CD4-positive, alpha-beta T cell treated with Interleukin-6 at 100 ng/mL for 8 hours (primary cell): ENCODE data around the gene FIZ1.
"Not testable (repeated sequence)": the region's sequence is repeated elsewhere in the genome, so short reads cannot be mapped to it uniquely, and the experiment has no call there.

Experiments used
- DNase-seq: peaks from one replicate; pipeline ENCODE4 v3.0.0-alpha.2; 2020; ENCODE audit warnings: mixed read lengths, low spot score

The FIZ1 gene

GRCh38 chr19:55573929-55574328 lies 25.4 kb downstream of the FIZ1 start:
- DNase-seq: not testable (repeated sequence)

- DNase-seq: not testable (repeated sequence)
These were observed 29.8 kb downstream of the FIZ1 start for GRCh38 chr19:55569477-55569876.

- DNase-seq: no peak
These were observed 31.5 kb downstream of the FIZ1 start for GRCh38 chr19:55567708-55568328.

- DNase-seq: no peak
These were observed 32.5 kb downstream of the FIZ1 start for GRCh38 chr19:55566823-55567222.

GRCh38 chr19:55563261-55563690 lies 36.0 kb downstream of the FIZ1 start:
- no peak for DNase-seq

GRCh38 chr19:55559684-55560083 lies 39.6 kb downstream of the FIZ1 start:
- no peak for DNase-seq

GRCh38 chr19:55554741-55555152 lies 44.6 kb downstream of the FIZ1 start:
- no peak for DNase-seq

- no peak for DNase-seq
These were observed 45.0 kb downstream of the FIZ1 start for GRCh38 chr19:55554302-55554701.

- no peak for DNase-seq
These were observed 45.8 kb downstream of the FIZ1 start for GRCh38 chr19:55553217-55554182.

GRCh38 chr19:55552620-55553019 lies 46.7 kb downstream of the FIZ1 start:
- DNase-seq: no peak

GRCh38 chr19:55552206-55552605 lies 47.1 kb downstream of the FIZ1 start:
- DNase-seq: no peak

GRCh38 chr19:55550321-55550650 lies 49.0 kb downstream of the FIZ1 start:
- no peak for DNase-seq

- DNase-seq: no peak
These were observed 49.6 kb downstream of the FIZ1 start for GRCh38 chr19:55549500-55550320.

- DNase-seq: no peak
These were observed 52.3 kb downstream of the FIZ1 start for GRCh38 chr19:55546822-55547614.

- DNase-seq: no peak
These were observed 53.3 kb downstream of the FIZ1 start for GRCh38 chr19:55546011-55546410.

- no peak for DNase-seq
These were observed 53.9 kb downstream of the FIZ1 start, which contains the start of gene SBK3 for GRCh38 chr19:55545443-55545842. SBK3 (minus strand) TSS chr19:55545543; CDS start chr19:55545543, 0 bp downstream.

- DNase-seq: no peak
These were observed 54.4 kb downstream of the FIZ1 start for GRCh38 chr19:55544776-55545439.

GRCh38 chr19:55544014-55544413 lies 55.3 kb downstream of the FIZ1 start:
- no peak for DNase-seq

GRCh38 chr19:55543567-55543966 lies 55.8 kb downstream of the FIZ1 start:
- DNase-seq: no peak

GRCh38 chr19:55542292-55542855 lies 56.9 kb downstream of the FIZ1 start:
- DNase-seq: no peak
